ENCODE results near the gene IL2RG.

IL2RG gene

GRCh38 chrX:71096760-71097032, 14.7 kb downstream of the IL2RG start:
- no peak for TF ChIP-seq CTCF (IDR thresholded peaks at IDR 0.05; ENCODE audit: extremely low read depth, insufficient read depth, missing control alignments)
- DNase-seq (ENCODE audit: low spot score): no peak
- in situ Hi-C loops (cut with MboI; ENCODE audit: low pct_unique_long_range_greater_than_20kb, low sequenced_read_pairs, unreplicated experiment): no loop called here

DNA sequence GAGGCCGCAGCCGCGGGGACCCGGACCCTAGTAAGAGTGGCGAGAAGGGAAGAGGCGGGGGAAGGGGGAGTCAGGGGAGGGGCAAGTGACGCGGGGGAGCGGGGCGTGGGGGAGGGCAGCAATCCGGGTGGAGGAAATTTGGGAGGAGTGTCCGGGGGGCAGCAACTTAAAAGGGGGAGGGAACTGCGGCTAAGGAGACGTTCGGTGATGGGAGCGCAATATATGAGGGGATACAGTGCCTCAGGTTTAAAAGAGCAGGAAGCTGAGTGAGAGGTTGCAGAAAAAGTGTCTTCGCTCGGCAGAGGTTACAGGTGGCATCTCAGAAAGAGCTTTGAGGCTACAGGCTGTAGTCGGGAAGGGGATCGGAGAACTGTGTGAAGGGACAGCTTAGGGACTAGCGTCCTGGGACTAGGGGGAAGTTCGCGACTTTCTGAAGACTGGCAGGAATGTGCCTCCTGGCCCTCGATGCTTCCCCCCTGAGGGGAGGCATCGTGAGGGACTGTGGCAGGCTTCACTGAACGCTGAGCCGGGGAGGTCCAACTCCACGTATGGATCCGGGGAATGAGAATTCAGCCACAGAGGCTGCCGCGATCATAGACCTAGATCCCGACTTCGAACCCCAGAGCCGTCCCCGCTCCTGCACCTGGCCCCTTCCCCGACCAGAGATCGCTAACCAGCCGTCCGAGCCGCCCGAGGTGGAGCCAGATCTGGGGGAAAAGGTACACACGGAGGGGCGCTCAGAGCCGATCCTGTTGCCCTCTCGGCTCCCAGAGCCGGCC, 15.2 kb downstream of the IL2RG start:
- no peak for DNase-seq (ENCODE audit: low spot score)
- in situ Hi-C loops (cut with MboI; ENCODE audit: low pct_unique_long_range_greater_than_20kb, low sequenced_read_pairs, unreplicated experiment): no loop called here
- TF ChIP-seq CTCF (IDR thresholded peaks at IDR 0.05; ENCODE audit: extremely low read depth, insufficient read depth, missing control alignments): no peak

- in situ Hi-C loops (cut with MboI; ENCODE audit: low pct_unique_long_range_greater_than_20kb, low sequenced_read_pairs, unreplicated experiment): no loop called here
These were observed 15.8 kb downstream of the IL2RG start, which contains the start of gene FOXO4 for GRCh38 chrX:71095555-71095980. Gene FOXO4, plus strand, starts transcription at chrX:71095851. Its CDS starts 678 bp downstream, at chrX:71096529.

DNA sequence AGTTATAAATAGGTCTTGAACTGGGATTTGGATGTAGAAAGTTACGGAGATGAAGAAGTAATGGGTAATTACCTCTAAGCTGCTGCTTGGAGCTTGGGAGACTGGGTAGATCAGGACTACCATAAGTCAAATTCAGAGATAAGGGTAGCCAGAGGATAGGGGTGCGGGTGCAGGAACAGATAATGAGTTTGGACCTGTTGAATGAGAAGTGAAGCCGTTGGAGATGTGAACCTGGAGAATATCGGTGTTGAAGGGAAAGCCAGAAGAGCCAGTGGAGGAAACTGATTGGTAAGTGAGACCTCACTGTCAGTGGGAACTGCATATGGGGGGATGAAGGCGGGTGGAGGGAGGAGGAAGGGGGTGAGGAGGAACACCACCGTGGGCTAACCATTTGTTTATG, 16.3 kb downstream of the IL2RG start:
- in situ Hi-C loops (cut with MboI; ENCODE audit: low pct_unique_long_range_greater_than_20kb, low sequenced_read_pairs, unreplicated experiment): no loop called here
- DNase-seq (ENCODE audit: low spot score): no peak
- TF ChIP-seq CTCF (IDR thresholded peaks at IDR 0.05; ENCODE audit: extremely low read depth, insufficient read depth, missing control alignments): no peak

More at GRCh38 chrX:71095555-71095980, 15.8 kb downstream of the IL2RG start, which contains the start of gene FOXO4:
- no peak for TF ChIP-seq CTCF (IDR thresholded peaks at IDR 0.05; ENCODE audit: extremely low read depth, insufficient read depth, missing control alignments)
- peak; percentile 82 for DNase-seq (ENCODE audit: low spot score)

GRCh38 chrX:71091263-71091662, 20.1 kb downstream of the IL2RG start:
- no peak for TF ChIP-seq CTCF (IDR thresholded peaks at IDR 0.05; ENCODE audit: extremely low read depth, insufficient read depth, missing control alignments)
- DNase-seq (ENCODE audit: low spot score): no peak
- in situ Hi-C loops (cut with MboI; ENCODE audit: low pct_unique_long_range_greater_than_20kb, low sequenced_read_pairs, unreplicated experiment): no loop called here

DNA sequence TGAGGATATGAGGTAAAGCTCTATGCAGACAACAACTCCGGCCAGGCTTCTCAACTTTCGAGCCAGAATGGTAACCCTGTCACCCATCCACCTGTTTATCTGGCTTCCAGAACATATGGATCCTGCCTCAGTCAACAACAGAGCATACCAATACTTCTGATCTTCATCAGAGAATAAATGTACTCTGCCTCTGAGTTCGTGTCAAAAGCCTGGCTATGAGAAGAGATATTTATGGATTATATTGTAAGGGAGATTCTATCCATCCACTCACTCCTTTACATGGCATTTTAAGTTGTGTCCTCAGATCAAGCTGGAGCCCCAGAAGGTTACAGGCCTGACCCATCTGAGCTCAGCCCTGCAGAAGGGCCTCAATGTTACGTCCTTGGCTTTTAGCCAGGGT, 25.5 kb downstream of the IL2RG start:
- in situ Hi-C loops (cut with MboI; ENCODE audit: low pct_unique_long_range_greater_than_20kb, low sequenced_read_pairs, unreplicated experiment): no loop called here
- TF ChIP-seq CTCF (IDR thresholded peaks at IDR 0.05; ENCODE audit: extremely low read depth, insufficient read depth, missing control alignments): no peak
- DNase-seq (ENCODE audit: low spot score): no peak
